SK-N-MC (cell line): ENCODE data around the gene TRMT10C.
A peak's percentile ranks its signal among the peaks of the same experiment; 100 is the strongest.

ENCODE experiments used
- DNase-seq: peaks from one replicate; pipeline ENCODE4 v3.0.0-alpha.2; 2011; ENCODE audit warnings: low read depth, low spot score
- H3K27ac ChIP-seq: fragments of 200-600 bp; sonication (generic); 2 replicates; pipeline ENCODE4 v1.5.1; 2016; ENCODE audit warnings: mixed run types
- H3K36me3 ChIP-seq: fragments of 200-600 bp; sonication (generic); 2 replicates; pipeline ENCODE4 v1.6.1; 2017; ENCODE audit warnings: antibody characterized with exemption, low read length, mixed read lengths; ENCODE audit not compliant: insufficient read depth
- H3K4me3 ChIP-seq: fragments of 200-600 bp; sonication (generic); 2 replicates; pipeline ENCODE4 v1.5.1; 2016
- H3K9ac ChIP-seq: fragments of 200-600 bp; sonication (generic); 2 replicates; pipeline ENCODE4 v1.8.0; 2017; ENCODE audit warnings: mixed run types, mixed read lengths; ENCODE audit not compliant: insufficient read length
- H3K9me3 ChIP-seq: fragments of 200-600 bp; sonication (generic); 2 replicates; pipeline ENCODE4 v1.6.1; 2017; ENCODE audit warnings: low read depth, mild to moderate bottlenecking, antibody characterized with exemption, low read length, moderate library complexity, mixed read lengths
- EZH2 ChIP-seq: fragments of 200-600 bp; sonication (generic); IDR thresholded peaks from one replicate; pipeline ENCODE4 v1.6.1; 2017; ENCODE audit warnings: antibody characterized with exemption
- FOXP2 ChIP-seq: optimal IDR thresholded peaks from 2 replicates; pipeline ENCODE3; 2011; ENCODE audit warnings: mild to moderate bottlenecking, moderate library complexity; ENCODE audit not compliant: insufficient read depth; ENCODE audit errors: extremely low read length, control extremely low read depth
- POLR2AphosphoS5 ChIP-seq: IDR thresholded peaks from 2 replicates; pipeline ENCODE4 v1.6.1; 2012; ENCODE audit warnings: mild to moderate bottlenecking, low read depth, low read length, borderline replicate concordance

Gene TRMT10C

DNA sequence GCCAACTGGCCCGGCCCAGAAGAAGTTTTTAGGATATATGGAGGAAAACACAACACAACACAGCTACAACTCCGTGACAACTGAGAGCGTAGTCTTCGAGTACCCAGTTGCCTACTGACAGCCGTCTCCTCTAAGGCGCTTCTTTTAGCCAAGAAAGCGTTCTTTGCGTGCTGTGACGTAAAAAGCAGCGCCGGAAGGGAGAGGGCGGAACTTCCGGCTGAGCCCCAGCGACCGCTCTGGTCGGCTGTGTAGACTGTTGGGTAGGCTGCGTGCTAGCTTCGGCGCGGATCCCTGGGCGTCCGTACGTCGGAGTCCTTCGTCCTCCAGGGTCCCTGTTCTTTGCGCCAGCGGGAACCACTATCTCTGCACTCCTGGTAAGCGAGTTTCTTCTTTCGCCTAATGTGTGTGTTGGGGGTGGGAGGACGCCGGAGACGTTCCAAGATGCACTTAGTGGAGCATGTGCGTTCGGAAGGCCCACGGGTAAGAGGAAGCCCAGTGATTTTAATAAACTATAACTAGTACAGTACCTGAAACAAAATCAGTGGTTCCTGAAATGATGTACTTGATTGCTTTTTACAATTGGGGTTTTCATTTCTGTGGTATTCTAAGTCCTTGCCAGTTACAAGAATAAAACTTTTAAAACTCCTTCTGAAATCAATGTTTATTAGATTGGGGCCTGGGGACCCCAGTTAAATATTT lies at the start of gene TRMT10C:
Gene TRMT10C, plus strand, starts transcription at position 239 of the 699 bp plus-strand sequence. CDS start 2,914 bp downstream, outside the sequence.
- Histone ChIP-seq H3K27ac (peak within 1 kb of the TSS; percentile 90), H3K4me3 (peak within 1 kb of the TSS; percentile 94), H3K9ac (peak within 1 kb of the TSS; percentile 94), H3K36me3 (peaks cover 37% of the 10 kb centered on the region), H3K9me3 (no peaks in the 10 kb centered on the region)
- DNase-seq = peak; percentile 77
- TF ChIP-seq FOXP2 (no peak), POLR2AphosphoS5 (peak; percentile 97)

DNA sequence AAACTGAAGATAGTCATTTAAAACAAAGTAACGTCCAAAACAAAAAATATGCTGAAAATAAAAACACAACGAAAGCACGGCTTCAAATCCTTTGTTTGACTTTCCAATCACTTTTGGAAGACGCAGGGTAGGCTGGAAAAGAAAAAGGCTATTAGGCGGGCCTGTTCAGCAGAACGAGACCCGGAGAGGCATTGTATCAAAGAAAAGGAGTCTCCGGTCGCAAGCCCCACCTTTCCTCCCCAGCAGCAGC lies 49.3 kb upstream of the TRMT10C start:
- DNase-seq = no peak
- Histone ChIP-seq H3K27ac (peak overlapping the region; percentile 96), H3K4me3 (peak overlapping the region; percentile 88), H3K9me3 (no peaks in the 10 kb centered on the region), H3K36me3 (no peaks in the 10 kb centered on the region), H3K9ac (peak overlapping the region; percentile 94)
- no peak for TF ChIP-seq EZH2
- TF ChIP-seq FOXP2 = no peak
- TF ChIP-seq POLR2AphosphoS5 = no peak

DNA sequence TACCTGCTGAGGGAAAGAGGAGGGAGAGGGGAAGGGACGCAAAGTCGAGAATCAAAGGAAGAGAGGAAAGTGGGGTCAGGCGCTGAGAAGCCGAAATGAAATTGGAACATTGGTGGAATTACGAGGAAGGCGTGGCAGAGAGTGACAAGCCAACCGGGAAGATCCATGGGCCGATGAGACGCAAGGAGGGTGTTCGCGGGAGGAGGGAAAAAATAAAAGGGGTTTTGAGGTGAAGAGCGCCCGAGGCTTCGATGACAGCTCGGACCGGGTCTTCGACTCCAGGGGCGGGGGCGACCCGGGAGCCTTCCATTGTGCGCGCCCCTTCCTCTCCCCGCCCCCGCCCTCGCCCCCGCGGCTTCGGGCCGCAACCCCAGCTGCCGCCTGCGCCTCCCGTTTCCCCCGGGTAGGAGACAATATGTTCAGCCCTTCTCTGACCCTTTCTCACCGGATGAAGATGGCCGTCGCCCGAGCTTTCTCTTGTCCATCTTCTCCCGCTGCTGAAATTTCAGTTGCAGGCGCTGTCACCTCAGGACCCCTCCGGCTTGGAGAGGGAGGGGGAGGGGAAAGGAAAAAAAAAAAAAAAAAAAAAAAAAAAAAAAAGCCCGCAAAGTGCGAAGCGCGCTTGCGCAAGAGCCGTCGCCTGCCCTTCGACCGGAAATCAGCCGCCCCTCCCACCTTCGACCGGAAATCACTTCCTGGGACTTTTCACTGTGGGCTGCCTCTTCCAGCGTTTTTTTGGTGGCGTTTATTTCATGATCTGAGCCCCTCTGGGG lies 48.8 kb upstream of the TRMT10C start, which contains the start of gene SENP7:
Gene SENP7, minus strand, starts transcription at position 567 of the 773 bp plus-strand sequence. Its CDS starts 82 bp downstream, at position 485.
- DNase-seq = no peak

DNA sequence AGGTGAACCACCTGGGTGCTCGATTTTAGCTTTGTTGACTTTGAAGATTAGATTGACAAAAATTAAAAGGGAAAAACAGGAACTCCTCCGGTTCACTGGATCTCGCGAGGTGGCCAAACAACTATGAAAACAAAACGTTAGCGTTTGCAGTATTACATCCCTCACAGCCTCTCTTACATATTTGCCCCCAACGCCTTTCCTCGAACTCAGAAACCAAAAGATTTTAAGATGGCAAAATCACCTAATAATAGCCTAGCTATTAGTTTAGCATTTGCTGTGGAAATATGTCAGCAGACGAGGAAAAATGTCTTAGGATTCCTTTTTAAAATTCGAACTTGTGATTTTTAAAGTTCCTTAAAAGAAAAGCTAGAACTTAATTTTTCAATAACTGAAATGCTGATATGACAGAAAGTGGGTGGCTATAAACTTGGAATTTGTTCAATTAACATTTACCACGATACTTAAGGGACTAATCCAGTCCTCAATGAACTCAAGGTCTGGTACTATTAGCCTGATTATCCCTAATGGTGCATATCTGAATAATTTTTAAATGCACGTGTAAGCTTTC lies 48.2 kb upstream of the TRMT10C start:
- TF ChIP-seq FOXP2 = no peak
- TF ChIP-seq POLR2AphosphoS5 = no peak
- no peak for TF ChIP-seq EZH2
- H3K9me3 ChIP-seq = no peaks in the 10 kb centered on the region
- H3K27ac ChIP-seq = peak overlapping the region; percentile 96
- H3K4me3 ChIP-seq = peak overlapping the region; percentile 88
- DNase-seq = no peak
- peak overlapping the region; percentile 94 for H3K9ac ChIP-seq
- H3K36me3 ChIP-seq = no peaks in the 10 kb centered on the region

More for the DNA sequence above, 48.8 kb upstream of the TRMT10C start, which contains the start of gene SENP7:
- no peaks in the 10 kb centered on the region for H3K36me3 ChIP-seq
- H3K9me3 ChIP-seq = no peaks in the 10 kb centered on the region
- peak within 1 kb of the TSS; percentile 88 for H3K4me3 ChIP-seq
- H3K27ac ChIP-seq = peak within 1 kb of the TSS; percentile 96
- TF ChIP-seq POLR2AphosphoS5 (peak; percentile 88), FOXP2 (no peak), EZH2 (no peak)
- H3K9ac ChIP-seq = peak within 1 kb of the TSS; percentile 94

- Histone ChIP-seq H3K9ac (no peak overlapping the region), H3K4me3 (no peak overlapping the region), H3K9me3 (no peaks in the 10 kb centered on the region), H3K27ac (no peak overlapping the region), H3K36me3 (no peaks in the 10 kb centered on the region)
- TF ChIP-seq POLR2AphosphoS5 (no peak), FOXP2 (no peak), EZH2 (no peak)
- DNase-seq = no peak
Observed at GRCh38 chr3:101518421-101518871, 43.2 kb upstream of the TRMT10C start.

GRCh38 chr3:101519685-101520365 lies 41.8 kb upstream of the TRMT10C start:
- Histone ChIP-seq H3K9me3 (no peaks in the 10 kb centered on the region), H3K36me3 (no peaks in the 10 kb centered on the region), H3K4me3 (no peak overlapping the region), H3K9ac (no peak overlapping the region), H3K27ac (no peak overlapping the region)
- TF ChIP-seq FOXP2 = no peak
- TF ChIP-seq EZH2 = no peak
- TF ChIP-seq POLR2AphosphoS5 = no peak
- DNase-seq = no peak

- TF ChIP-seq EZH2 = no peak
- no peak for TF ChIP-seq FOXP2
- TF ChIP-seq POLR2AphosphoS5 = no peak
- H3K9me3 ChIP-seq = no peaks in the 10 kb centered on the region
- no peak overlapping the region for H3K4me3 ChIP-seq
- no peak overlapping the region for H3K9ac ChIP-seq
- no peak overlapping the region for H3K27ac ChIP-seq
- H3K36me3 ChIP-seq = no peaks in the 10 kb centered on the region
- DNase-seq = no peak
Observed at GRCh38 chr3:101521211-101521701, 40.4 kb upstream of the TRMT10C start.

- Histone ChIP-seq H3K4me3 (no peak overlapping the region), H3K9me3 (no peaks in the 10 kb centered on the region), H3K27ac (no peak overlapping the region), H3K36me3 (no peaks in the 10 kb centered on the region), H3K9ac (no peak overlapping the region)
- TF ChIP-seq POLR2AphosphoS5 = no peak
- no peak for TF ChIP-seq FOXP2
- TF ChIP-seq EZH2 = no peak
- no peak for DNase-seq
Observed at GRCh38 chr3:101527441-101527840, 34.2 kb upstream of the TRMT10C start.
